Peyer's patch (tissue), 4 donors: ENCODE data around the gene HSDL1.

ENCODE experiments used
- POLR2A ChIP-seq, 2 donors: fragments of 450-650 bp; IDR thresholded peaks; one replicate each; pipeline ENCODE4 v1.5.1; 2017; ENCODE audit warnings: antibody characterized with exemption in 2 of 2, mild to moderate bottlenecking in 2 of 2, moderate library complexity in 2 of 2
- TF ChIP-seq, protein P1 (sequence below), 6 experiments: fragments of 450-650 bp in 4 of 6; fragments of 200-600 bp in 2 of 6; sonication (generic) in 1 of 6; IDR thresholded peaks; one replicate each; pipeline ENCODE4 v1.5.1; 2017 to 2019; ENCODE audit warnings: antibody characterized with exemption in 6 of 6, mild to moderate bottlenecking in 3 of 6, moderate library complexity in 1 of 6

DNA sequence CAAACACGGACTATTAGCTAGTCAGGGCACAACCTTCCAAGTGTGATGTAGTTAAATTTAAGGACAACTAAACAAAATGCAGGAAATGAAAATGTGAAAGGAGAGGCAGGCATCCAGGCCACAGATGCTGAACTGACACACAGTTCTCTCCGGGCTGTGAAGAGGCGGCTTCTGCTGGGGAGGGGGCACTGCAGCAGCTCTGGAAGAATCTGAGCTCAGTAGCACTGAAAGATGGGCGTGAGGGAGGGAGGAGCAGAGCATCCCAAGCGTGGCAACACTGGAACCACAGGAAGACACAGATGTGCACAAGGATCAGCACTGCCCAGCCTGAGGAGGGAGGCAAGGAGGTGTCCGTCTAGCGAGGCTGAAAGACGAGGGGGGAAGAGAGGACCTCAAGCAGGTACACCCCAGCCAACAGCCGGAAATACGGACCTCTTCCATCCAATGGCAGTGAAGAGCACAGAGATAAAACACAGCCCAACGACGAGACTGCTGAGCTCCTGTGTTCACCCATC, 39.6 kb downstream of the HSDL1 start:
- TF ChIP-seq, protein P1, sequence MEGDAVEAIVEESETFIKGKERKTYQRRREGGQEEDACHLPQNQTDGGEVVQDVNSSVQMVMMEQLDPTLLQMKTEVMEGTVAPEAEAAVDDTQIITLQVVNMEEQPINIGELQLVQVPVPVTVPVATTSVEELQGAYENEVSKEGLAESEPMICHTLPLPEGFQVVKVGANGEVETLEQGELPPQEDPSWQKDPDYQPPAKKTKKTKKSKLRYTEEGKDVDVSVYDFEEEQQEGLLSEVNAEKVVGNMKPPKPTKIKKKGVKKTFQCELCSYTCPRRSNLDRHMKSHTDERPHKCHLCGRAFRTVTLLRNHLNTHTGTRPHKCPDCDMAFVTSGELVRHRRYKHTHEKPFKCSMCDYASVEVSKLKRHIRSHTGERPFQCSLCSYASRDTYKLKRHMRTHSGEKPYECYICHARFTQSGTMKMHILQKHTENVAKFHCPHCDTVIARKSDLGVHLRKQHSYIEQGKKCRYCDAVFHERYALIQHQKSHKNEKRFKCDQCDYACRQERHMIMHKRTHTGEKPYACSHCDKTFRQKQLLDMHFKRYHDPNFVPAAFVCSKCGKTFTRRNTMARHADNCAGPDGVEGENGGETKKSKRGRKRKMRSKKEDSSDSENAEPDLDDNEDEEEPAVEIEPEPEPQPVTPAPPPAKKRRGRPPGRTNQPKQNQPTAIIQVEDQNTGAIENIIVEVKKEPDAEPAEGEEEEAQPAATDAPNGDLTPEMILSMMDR (IDR thresholded peaks at IDR 0.05) = no peak
- TF ChIP-seq POLR2A (IDR thresholded peaks at IDR 0.05) = no peak
